ENCODE results near the gene COX7A2L.
A peak's percentile ranks its signal among the peaks of the same experiment; 100 is the strongest.

COX7A2L gene

GRCh38 chr2:42333579-42333978 lies 27.4 kb downstream of the COX7A2L start:
- no peak for TF ChIP-seq CTCF (IDR thresholded peaks at IDR 0.05; ENCODE audit: low read depth, low read length)
- no peak overlapping the region for H3K4me3 ChIP-seq (replicated peaks in 1 of 2; ENCODE audit: low read depth in 2 of 2, low read length in 2 of 2)
- DNase-seq (ENCODE audit: low read depth in 2 of 2) = no peak

GRCh38 chr2:42332575-42332974 lies 28.4 kb downstream of the COX7A2L start:
- no peak for DNase-seq (ENCODE audit: low read depth in 2 of 2)
- no peak overlapping the region for H3K4me3 ChIP-seq (replicated peaks in 1 of 2; ENCODE audit: low read depth in 2 of 2, low read length in 2 of 2)
- no peak for TF ChIP-seq CTCF (IDR thresholded peaks at IDR 0.05; ENCODE audit: low read depth, low read length)

- H3K4me3 ChIP-seq (replicated peaks in 1 of 2; ENCODE audit: low read depth in 2 of 2, low read length in 2 of 2) = no peak overlapping the region
- no peak for TF ChIP-seq CTCF (IDR thresholded peaks at IDR 0.05; ENCODE audit: low read depth, low read length)
- DNase-seq (ENCODE audit: low read depth in 2 of 2) = peak in 1 of 2 donors; percentile 27
These were observed 29.3 kb downstream of the COX7A2L start for GRCh38 chr2:42331569-42332284.

DNA sequence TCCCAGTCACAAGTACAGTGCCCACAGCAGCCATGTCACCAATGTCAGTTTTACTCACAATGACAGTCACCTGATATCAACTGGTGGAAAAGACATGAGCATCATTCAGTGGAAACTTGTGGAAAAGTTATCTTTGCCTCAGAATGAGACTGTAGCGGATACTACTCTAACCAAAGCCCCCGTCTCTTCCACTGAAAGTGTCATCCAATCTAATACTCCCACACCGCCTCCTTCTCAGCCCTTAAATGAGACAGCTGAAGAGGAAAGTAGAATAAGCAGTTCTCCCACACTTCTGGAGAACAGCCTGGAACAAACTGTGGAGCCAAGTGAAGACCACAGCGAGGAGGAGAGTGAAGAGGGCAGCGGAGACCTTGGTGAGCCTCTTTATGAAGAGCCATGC lies 31.3 kb downstream of the COX7A2L start:
- no peak overlapping the region for H3K4me3 ChIP-seq (replicated peaks in 1 of 2; ENCODE audit: low read depth in 2 of 2, low read length in 2 of 2)
- DNase-seq (ENCODE audit: low read depth in 2 of 2) = no peak
- no peak for TF ChIP-seq CTCF (IDR thresholded peaks at IDR 0.05; ENCODE audit: low read depth, low read length)

GRCh38 chr2:42328923-42329322 lies 32.1 kb downstream of the COX7A2L start:
- no peak overlapping the region for H3K4me3 ChIP-seq (replicated peaks in 1 of 2; ENCODE audit: low read depth in 2 of 2, low read length in 2 of 2)
- no peak for DNase-seq (ENCODE audit: low read depth in 2 of 2)
- TF ChIP-seq CTCF (IDR thresholded peaks at IDR 0.05; ENCODE audit: low read depth, low read length) = no peak

- peak; percentile 45 for TF ChIP-seq CTCF (IDR thresholded peaks at IDR 0.05; ENCODE audit: low read depth, low read length)
- peak; percentile 68 for DNase-seq (ENCODE audit: low read depth in 2 of 2)
- H3K4me3 ChIP-seq (replicated peaks in 1 of 2; ENCODE audit: low read depth in 2 of 2, low read length in 2 of 2) = no peak overlapping the region
These were observed 32.7 kb downstream of the COX7A2L start for GRCh38 chr2:42328148-42328833.
